Cortex of kidney (tissue), 1 donor: Measurements from ENCODE around the gene PCBP2.
"Not testable (repeated sequence)": the region's sequence is repeated elsewhere in the genome, so short reads cannot be mapped to it uniquely, and the experiment has no call there.

Experiments
- DNase-seq: peaks from one replicate; lab custom pipeline; 2025; lab: John Stamatoyannopoulos, UW

Gene PCBP2

DNA sequence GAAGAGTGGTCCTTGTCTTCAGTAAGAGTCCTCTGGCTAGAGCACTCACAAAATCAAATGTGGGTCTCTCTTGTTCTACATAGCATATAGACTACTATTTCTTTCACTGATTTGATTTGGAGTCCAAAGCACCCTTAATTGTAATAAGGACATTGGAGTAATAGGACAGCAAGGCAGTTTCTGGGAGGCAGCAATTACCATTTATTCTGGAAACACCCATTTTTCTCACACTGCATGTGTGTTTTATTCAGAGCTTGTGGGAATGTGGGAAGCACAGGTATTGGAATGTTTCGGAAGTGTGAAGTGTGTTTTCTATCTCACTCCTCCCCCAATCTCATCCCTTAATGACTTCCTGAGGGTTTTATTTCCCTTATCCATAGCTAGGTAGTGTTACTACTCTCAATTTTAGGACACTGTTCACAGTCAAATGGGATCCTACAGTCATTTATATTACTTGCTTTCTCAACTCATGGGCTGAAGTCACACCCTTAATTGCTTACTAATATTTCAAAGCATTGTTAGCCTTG is 20.2 kb downstream of the PCBP2 start:
- no peak for DNase-seq

DNA sequence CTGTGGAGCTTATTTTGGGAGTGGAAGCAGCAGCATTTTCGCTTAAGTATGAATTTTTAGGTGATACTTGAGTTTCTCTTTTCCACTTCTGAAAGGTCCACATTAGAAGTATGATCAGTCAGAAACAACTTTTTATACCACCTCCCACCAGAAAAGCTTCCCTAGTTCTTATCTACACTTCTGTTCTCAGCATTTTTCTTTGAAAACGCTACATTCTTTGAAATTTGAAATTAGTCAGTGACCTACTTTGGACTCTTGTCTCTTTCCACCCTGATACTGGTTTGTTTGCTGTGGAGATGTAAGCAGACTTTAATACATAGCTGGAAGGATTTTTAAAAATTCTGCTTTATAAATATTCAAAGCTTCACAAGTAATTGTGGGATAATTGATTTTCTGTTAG is 22.2 kb downstream of the PCBP2 start:
- DNase-seq: no peak

DNA sequence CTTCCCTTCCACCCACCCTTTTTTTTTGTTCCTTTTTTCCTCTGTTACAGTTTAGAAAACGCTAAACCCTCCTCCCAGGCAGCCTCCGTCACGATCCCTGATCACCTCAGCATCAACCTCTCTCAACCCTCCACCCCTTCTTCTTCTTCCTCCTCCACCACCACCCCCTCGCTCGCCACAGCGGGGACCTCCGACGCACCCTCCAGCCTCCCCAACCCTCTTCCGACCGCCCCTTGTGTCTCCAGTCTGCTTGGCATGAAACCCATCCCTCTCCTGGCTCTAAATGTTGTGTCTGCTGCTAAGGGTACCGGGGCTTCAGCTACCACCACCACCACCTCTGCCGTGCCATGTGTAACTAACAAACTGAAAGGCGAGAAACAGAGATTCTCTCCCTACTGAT is 22.9 kb downstream of the PCBP2 start:
- no peak for DNase-seq

DNA sequence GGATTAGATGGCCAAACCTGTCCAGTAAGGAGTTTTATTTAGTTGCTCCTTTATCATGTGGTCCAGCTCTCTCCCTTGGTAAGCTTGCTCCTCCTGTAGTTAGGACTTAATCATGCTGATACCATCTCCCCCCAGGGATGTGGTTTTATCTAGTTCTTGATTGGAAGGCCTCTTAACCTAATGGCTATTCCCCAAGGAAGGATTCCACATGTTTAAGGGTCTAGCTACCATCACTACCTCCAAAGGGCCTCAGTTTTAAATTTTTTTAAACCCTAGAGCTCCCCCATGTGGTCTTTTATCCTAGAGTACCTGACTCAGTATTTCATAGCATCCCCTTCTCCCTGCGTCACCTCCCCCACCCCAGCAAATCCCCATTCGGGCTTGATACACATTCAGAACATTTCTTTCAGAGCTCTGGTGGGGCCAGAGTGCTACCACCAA is 24.9 kb downstream of the PCBP2 start:
- DNase-seq: no peak

DNA sequence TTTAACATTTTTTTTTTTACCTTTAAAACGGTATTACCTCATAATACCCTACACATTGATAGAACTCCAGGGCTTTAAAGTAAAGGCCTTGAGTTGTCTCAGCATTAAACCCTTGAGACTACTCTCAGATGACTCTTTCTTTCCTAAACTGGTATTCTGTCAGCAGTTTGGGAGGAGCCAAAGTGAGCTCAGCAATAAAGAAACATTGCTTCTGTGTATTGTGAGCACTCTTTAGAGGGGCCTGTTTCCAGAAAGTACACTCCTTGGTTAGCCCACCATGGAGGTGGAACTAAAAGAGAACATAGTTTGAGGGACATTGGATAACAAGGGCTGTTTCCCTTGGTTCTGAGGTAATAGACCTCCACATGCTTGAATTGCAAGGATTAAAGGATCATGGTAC is 27.0 kb downstream of the PCBP2 start:
- no peak for DNase-seq

DNA sequence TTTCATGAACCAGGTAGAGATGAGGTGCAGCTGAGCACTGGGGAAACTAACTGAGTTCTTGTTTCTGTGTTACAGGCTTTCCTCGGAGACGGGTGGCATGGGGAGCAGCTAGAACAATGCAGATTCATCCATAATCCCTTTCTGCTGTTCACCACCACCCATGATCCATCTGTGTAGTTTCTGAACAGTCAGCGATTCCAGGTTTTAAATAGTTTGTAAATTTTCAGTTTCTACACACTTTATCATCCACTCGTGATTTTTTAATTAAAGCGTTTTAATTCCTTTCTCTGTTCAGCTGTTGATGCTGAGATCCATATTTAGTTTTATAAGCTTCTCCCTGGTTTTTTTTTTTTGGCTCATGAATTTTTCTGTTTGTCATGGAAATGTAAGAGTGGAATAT is 27.4 kb downstream of the PCBP2 start:
- no peak for DNase-seq

DNA sequence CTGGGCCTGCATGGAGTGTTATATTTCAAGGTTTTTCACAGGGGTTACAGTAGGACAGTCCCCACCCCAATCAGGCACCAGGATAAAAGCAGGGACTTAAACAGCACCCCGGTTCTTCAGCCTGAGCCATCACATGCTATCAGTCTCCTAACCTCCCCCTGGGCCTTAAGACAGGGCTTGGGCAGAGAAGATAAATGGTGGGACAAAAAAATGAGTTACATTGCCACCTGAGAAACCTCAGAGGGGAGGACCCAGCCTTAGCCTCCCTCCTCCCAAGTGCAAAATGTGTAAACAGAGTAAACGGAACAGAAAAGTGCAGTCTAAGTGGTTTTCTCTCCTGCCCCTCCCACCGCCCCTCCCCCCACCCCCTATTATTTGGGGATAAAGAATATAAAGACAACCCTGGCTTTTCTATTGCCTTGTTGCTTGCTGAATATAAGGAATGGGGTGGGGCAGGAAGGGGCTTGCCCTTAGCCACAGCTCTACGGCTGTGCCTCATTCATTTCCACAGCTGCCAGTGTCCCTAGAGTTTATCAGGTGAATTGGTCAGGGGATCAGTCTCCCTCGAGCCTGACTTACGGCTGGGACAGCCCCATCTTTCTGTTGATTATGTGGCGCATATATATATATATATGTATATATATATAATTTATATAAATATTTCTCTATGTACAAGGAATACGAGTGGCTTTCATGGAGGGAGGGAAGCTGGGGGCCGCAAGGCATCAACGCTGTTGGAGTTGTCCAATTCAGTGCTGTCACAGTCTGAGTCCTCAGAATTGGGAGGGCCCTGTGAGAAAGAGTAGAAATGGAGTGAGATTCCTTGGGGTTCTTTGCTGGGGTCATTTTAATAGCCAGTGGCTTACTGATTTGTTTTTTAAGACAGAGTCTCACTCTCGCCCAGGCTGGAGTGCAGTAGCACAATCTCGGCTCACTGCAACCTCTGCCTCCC is 28.9 kb downstream of the PCBP2 start:
- DNase-seq: no peak

DNA sequence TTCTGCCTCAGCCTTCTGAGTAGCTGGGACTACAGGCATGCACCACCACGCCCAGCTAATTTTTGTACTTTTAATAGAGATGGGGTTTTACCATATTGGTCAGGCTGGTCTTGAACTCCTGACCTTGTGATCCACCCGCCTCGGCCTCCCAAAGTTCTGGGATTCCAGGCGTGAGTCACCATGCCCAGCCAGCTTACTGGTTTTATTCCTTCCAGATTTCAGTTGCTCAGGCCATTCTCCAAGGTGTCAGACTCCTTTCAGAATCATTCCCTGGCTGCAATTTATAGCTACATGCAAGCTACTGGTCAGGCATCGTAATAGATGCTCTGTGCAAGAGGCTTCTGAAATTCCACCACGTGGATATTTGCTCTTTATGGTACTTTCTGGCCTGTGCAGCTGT is 29.6 kb downstream of the PCBP2 start:
- not testable (repeated sequence) for DNase-seq

DNA sequence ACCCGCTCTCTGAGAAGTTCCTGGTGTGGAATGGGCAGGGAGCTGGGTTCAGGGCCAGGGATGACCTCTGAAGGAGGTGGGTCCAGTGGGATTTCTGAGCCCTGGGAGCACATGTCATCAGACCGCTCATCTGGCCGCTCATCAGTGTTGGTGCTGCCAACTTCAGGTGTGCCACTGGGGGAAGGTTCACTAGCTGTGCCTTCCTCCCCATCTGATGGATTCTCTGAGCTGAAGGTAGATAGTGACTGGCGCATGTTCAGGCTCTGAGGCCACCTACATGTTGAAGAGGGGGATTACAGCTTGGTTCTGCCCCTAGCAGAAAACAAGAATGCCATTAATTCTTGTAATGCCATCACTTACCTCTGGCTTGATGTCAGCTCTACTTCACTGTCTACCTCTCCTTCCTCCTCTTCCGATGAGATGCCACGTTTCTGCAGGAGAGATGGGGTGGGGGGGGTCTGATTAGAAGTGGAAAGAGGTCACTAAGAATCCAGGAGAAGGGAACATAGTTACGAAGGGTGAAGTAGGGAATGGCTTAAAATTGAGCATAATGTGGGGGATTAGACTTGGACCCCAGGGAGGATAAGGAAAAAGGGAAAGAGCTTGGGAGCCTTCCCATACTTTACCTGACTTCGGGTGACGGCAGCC is 30.2 kb downstream of the PCBP2 start:
- no peak for DNase-seq

DNA sequence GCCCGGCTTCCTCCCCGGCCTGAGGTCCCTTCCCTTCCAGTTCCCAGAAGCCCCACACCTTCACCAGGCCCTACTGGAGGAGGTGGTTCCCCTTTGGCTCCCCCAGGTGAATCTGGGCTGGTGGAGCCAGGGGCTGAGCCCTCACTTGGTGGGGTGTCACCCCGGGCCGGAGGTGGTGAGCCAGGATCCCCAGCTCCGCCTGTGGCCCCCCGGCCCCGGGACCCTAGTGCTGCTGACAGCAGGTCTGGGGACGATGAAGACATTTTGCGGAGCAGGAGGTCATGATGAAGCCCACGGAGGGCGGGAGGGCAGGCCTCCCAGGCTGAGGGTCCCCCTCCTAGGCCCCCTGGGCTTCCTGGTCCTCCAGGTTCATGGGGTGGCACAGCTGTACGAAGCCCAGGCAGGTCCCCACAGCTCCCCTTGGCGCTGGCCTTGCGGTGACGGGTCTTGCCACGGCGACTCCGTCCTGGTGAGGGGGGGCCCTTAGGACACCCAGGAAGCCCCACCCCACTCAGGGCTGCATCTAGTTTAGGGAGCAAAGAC is 30.8 kb downstream of the PCBP2 start:
- DNase-seq: no peak

DNA sequence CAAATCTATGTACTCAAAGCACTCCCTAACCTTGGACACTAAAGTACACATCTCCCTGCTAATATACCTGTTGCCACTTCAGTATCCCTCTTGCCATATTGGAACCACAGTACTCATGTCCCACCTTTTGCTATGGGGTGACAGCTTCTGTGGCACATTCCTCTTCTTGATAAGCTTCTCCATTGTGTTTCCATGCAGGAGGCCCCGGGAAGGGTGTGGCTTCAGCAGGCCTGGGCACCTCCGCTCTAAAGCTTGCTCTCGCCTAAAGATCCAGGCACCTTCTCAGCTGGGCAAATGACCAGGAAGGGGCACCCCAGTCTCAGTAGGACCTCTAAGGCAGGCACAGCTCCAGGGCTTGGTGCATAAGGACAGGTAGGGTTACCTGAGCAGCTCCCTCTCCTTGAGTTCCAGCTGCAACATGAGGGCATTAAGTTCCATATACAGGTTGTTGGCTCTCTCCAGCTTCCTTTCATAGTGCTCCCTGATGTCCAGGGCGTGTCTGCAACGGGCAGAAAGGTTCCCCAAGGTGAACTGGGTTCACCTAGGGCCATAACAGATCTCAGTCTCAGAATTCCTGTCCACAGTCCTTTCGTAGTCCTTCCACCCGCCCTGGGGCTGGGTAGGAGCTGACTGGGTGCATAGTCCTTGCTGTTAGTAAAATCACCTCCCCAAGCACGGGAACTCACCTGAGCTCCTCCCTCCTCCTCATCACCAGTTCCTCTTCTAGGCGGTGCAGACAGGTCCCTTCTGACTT is 31.5 kb downstream of the PCBP2 start:
- no peak for DNase-seq

DNA sequence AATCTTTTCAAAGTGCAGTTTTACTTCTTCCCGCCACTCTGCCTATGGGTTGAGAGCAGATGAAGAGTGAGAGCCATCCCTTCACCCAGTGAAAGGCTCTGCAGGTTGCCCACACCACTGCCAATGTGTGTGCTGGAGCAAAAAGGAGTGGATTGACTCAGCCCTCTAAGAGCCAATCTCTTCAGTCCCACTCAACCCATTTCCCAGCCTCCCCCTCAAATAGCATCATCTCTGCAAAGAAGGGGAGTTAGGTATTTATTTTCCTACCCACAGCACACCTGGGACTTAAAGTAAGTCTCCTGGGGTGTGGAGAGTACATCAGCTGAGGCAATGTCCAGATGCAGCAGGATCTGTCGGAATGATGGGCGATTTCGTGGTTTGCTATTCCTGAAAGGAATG is 32.1 kb downstream of the PCBP2 start:
- DNase-seq: no peak

DNA sequence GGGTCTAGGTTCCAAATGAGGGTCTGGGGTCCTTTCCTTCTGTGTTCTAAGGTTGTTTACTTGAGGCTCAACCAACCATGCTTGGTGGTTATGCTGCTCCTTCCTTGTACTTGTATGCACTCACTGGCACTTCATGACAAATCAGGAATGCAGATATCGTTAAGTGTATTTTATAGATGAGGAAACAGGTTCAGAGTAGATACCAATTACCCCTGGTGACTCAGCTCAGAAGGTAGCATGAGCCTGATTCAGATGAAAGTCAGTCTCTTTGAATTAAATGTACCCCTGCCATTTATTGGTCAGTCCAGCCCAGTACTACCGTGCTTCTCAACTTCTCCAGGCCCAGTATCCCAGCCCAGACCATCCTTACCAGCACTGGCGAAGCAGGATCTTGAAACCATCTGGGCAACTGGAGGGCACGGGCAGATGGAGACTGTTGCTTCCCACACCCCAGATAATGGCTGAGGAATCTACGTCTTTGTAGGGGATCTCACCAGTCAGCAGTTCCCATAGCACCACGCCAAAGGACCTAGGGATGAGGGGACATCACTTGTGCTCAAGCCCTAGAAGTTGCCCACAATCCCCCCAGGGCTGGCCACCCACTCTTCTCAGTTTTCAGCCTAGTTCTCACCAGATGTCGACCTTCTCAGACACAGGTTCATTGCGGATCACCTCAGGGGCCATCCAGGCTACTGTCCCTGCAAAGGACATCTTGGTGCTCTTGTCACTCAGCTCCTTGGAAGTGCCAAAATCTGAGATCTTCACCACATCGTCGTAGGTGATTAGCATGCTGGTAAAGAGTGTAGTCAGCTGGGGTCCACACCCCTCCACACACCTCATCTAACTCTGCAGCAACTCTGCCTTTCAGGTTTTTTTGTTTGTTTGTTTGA is 33.0 kb downstream of the PCBP2 start:
- DNase-seq: no peak

DNA sequence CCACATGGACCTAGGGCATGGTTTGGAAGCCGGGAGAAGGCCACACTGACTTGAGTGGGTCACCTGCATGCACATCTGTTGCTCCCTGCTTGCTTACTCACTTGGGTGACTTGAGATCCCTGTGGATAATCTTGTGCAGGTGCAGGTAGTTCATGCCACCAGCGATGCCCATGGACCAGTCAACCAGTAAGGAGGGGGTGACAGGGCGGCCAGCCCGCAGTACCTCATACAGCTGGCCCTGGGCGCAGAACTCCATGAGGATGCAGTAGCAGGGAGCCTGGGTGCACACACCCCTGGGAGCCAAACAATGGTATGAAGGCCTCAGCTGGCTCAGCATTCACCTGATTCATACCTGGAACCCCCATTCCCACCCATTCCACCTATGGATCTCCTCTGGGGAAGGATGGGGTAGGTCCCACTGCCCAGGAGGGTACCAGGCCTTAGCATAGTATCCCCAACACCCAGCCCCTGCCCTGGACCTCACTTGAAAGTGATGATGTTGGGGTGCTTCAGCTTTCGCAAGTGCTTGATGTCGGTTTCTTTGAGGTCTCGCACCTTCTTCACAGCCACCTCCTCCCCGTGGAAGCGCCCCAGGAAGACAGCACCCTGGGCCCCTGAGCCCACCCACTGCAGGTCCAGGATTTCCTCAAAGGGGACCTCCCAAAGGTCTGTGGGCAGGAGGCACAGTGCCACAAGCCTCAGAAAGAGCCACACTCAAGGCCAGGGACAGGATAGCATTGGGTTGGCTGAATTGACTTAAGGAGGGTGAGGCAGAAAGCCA is 34.2 kb downstream of the PCBP2 start:
- no peak for DNase-seq

DNA sequence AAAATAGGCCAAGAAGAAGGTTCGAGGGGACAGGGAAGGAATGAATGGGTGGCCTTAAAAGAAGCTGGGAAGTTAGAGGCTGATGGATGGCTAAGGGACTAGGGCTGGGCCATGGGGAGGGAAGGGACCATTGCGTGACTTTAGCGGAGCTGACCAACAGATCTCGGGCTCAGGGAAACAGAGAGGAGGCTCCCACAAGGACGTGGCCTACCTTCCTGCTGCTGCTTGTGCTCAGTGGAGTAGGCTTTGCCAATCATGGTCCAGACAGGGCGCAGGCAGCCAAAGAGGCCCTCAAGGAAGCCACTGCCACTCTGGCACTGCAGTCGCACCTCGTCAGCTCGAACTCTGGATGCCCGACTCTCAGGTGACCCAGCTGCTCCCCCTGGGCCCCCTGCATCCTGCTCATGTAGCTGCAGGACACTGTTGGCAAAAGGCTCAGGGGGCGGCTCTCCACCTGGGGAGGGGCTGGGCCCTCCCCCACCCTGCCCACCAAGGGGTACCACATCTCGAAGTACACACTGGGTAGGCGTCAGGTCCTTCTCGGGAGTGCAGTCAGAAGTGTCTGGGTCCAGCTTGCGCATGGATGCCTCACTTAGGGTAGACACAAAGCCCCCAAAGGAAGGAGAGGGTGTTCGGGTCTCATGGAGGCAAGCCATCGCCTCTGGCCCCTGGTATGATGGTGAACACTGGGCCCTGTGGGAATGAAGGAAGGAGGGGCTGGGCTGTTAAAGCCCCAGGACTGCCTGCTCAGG is 35.0 kb downstream of the PCBP2 start:
- no peak for DNase-seq

DNA sequence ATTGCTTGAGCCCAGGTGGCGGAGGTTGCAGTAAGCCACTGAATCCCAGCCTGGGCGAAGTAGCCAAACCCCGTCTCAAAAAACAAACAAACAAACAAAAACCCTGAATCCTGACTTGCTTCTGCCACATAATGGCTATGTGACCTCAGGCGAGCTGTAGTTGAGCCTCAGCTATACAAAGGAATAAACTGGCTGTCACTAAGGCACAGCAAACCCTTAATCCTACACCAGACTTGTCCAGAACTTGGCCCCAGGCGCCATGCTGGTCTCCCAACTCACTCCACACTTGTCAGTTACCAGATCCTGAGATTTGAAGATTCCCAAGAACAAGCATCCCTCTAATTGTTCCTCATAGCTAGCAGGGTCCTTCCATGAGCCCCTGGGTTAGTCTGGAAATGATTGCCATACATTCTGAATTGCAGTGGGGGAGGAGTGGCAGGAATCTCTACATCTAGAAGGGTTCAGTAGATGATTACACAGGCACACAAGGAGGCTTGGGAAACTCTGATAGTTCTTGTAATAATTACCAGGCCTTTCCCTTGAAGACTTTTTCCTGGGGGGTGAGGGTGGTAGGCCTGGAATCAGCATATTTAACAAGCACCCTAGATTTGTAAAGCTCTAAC is 37.5 kb downstream of the PCBP2 start:
- no peak for DNase-seq

DNA sequence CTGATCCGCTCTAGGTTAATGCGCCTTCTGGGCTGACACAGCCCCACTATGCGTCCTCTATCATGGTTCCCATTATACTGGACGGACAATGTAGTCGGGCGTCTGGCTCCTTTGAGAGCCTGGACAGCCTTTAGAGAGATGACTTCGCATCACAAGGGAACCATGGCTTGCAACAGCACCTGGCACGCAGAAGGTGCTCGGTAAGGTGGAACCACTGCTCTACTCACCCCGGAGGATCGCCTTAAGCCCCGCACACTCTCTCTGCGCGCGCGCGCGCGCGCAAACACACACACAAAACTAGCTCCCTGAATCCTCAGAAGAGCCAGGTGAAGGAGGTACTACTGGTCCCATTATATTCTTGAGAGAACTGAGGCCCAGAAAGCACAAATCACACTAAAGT is 40.3 kb downstream of the PCBP2 start:
- DNase-seq: no peak

DNA sequence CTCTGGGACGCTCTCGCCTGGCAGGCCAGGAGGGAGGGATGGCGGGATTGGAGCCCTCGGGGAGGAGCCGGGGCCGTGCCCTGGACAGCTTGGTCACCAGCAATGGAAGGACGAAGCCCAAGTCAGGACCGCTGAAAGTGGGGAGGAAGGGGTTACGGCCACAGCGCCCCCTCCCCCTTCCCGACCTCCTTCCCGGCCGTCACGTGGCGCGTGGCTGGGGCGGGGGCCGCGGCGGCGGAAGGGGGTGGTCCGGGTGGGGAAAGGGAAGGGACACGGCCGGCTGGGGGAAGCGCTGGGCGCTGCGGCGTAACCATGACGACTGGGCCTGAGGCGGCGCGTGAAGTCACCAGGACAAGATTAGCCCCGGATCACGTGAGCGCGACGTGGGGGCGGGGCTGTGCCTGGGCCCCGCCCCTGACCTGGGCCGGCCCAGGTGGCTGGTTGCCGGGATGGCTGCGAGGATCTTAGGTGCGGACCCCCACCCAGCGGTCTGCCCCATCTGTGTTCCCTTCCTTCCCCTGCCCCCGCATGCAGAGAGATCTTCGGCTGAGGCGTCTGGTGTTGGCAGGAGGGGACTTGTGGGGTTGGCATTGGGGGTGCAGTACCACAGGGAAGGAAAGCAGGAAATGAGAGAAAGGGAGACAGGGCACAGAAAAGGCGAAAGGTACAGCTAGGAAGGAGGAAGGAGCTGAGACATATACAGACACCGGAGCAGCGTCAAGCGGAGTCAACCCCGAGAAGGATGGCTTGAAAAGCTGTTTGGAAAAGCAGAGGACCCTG is 41.1 kb downstream of the PCBP2 start:
- DNase-seq: peak; percentile 69
